Activated gamma-delta T cell treated with anti-CD3 and anti-CD28 coated beads, Interleukin-2, amount 50 U/mL, for 16 hours (primary cell): ENCODE measurements around the gene MSI2.

Source experiments
- DNase-seq: peaks from one replicate; pipeline ENCODE4 v3.0.0-alpha.2; 2020; ENCODE audit warnings: low read depth

The MSI2 gene

DNA sequence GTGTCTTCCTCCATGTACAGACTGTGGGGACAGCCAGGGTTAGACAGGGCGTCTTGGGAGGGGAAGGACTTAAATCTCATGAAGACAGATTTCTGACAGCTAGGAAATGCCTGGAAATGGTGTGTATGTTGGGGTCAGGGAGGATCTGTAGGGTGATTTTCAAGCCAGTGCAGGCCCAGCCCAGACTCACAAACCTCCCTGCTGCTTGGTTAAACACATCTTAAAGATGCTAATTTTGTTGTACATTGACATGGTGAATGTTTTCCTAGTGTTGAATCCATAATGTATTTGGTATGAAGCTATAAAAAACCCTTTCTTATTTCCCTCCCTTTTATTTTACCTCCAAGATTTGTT lies 250.4 kb downstream of the MSI2 start:
- DNase-seq, result no peak

DNA sequence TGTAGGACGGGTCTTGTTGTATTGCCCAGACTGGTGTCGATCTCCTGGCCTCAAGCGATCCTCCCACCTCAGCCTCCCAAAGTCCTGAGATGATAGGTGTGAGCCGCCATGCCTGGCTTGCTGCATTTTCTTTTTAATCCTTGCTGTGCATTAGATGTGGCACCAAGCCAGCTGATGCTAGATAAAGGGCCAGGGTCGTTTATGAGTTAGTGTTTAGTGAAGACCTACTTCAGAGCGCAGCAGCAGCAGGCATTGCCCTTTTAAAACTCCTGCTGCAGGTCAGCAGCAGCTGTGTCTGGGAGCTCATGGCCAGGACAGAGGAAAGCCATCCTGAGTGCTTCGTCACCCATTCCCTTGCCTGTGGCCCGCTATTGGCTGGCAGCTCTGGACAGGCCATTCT lies 251.5 kb downstream of the MSI2 start:
- DNase-seq, result no peak

DNA sequence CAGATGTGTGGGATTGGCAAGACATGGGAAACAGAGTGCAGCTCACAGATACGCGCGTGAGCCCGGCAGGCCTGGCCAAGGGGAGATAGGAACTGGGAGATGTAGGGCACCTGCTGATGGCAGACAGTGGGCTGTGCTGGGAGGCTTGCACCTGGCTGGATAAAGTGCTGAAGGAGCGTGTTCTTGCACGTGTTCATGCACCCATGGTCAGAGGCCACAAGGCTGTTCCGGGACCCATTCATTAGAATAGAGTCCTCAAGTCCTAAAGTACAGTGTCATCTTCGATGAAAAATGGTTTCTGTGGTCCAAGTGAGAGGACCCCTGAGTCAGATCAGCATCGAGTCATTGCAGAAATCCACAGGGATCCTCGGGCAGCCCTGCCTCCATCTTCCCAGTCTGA lies 252.3 kb downstream of the MSI2 start:
- DNase-seq, result no peak

DNA sequence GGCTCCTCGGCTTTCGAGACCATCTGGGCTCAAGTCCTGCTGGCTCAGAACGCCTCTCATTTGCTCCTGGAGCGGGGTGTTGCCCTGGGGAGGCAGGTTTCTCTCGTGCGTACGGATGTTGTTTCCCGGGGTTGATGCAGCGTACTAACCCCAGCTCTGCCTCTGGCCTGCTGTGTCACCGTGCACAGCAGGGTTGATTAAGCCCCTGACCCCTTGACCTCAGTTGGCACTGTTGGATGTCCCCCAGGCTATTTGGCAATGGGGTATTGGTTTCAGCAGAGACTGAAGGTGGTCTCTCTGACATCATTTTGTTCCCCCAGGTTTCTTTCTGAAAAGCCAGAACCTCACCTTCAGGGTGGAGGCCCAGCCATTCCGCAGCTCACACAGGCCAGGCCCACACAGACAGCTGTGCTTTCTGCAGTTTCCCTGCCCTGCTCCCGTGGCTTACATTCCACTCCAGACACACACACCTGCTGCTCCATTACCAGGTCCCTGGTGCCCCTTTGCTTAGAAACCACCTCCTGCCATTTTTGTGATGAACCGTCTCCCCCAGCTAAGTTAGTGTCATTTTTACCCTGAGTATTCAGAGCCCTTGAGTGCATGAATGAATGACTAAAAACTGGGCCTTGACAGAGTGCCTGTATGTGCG lies 255.3 kb downstream of the MSI2 start:
- no peak for DNase-seq

DNA sequence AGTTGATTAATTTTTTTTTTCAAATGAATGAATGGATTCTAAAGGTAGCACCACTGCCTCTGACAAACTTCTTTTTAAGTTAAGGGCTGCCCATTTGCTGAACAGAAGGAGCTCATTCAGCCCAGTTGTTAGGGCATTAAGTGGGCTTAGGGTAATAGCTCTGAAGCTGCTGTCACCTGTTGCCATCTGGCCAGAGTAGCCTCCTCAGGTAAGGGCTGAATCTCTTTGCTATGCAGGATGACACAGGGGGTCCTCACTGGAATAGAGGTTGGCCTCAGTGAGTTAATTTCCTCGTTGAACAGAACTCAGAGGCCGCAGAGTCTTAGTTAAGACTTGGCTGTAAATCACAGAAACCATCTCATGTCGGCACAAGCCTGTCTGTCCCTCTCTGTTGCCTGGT lies 255.9 kb downstream of the MSI2 start:
- no peak for DNase-seq

DNA sequence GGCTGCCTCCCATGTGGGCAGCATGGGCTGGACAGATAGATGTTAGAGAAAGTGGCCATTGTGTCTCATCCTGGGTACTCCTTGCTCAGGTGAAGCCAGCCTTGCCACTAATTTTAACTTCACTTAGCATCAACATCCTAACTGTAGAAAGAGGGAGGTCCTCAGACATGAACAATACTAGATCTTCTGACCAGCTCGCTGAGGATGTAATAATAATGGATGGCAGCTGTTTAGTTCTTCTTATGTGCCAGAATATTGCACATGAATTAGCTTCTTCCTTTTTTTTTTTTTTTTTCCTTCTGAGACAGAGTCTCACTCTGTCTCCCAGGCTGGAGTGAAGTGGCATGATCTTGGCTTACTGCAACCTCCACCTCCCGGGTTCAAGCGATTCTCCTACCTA lies 256.4 kb downstream of the MSI2 start:
- no peak for DNase-seq

DNA sequence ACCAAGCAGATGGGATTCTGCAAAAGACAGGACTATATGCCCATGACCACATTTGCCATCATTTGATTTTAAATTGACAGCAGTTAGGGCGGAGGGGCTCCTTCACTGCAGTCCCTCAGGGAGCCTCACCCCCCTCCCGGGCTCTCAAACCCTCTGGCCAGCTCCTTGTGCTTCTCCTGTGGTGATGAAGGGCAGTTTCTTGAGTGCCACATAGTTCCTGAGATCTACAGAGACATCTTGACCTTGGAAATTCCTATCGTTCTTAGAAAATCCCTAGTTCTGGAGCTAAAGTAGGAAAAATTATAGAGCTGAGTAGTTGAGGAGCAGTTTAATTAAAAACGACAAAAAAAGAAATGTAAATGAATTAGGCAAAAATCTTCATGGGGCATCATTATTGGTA lies 257.2 kb downstream of the MSI2 start:
- DNase-seq, result no peak

DNA sequence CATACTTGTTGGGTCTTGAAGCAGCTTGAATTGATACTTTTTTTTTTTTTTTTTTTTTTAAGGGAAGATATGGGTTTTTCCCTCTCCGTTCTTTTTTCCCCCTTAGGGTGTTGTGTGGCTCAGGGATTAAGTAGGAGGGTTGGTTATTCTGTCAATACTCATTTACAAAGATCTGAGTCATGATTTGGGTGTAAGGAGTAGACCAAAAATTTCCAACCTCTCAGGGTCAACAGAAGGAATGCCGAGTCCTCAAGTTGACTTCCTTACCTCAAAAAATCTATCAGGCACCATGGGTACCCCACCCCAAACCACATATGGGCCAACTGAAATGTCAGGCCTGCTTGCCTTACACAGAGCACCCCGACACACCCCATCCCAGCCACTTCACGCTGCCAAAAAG lies 258.3 kb downstream of the MSI2 start:
- no peak for DNase-seq

DNA sequence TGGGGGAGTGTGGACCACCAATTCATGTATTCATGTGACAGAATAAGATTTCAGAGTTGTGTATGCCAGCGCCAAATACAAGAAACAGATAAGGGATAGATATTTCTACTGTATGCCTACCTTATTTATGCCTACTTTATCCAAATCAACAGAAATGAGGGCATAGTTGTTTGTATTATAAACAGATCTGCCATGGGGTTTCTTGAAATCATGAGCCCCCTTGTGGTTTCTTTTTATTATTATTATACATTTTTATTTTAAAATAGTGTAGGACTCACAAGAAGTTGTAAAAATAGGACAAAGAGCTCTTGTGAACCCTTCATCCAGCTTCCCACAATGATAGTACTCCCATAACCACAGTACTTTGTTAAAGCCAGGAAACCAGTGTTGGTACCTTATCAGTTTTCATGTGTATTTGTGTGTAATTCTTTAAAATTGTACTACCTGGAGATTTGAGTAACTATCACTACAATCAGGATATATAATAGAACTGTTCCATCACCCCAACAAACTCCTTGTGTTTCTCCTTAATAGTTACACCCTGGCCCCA lies 259.4 kb downstream of the MSI2 start:
- no peak for DNase-seq

DNA sequence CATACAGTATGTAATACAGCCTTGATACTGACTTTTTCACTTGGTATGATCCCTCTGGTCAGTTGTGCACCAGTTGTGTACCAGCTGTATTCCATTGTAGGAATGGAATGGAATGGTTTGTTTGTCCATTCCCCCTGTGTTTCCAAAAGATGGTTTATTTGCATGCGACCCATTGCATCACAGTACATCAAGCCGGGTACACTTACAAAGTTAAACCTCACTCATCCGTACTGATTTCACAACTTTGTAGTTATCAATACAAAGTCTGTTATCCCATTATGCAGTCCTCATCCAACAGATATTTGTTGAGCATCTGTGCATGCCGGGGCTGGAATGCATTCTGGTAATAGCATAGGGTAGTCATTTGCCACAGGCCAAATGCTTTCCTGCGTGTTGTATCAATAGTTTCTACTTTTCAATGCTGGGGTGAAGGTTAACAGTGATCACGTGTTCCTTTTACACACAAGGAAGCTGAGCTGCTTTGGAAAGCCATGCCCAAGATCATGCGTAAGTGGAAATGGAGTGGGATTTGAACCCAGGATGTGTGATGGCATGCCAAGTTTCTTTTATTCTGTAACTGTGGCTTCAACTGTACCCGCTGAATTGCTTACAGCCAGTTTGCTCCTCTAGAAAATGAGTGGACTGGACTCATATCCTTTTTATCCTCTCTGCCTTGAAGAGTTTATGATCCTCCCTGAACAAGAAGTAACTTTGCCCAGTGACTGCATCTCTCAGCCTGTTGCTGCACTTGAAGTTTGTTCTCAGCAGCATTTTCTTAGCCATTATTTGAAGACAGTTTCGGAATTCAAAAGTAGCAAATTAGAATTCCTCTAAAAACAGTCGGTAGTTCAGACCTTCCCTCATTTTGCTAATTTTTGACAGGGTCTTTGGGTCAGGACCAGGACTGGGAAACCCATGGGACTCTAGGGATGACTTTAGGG lies 260.2 kb downstream of the MSI2 start:
- DNase-seq, result no peak

DNA sequence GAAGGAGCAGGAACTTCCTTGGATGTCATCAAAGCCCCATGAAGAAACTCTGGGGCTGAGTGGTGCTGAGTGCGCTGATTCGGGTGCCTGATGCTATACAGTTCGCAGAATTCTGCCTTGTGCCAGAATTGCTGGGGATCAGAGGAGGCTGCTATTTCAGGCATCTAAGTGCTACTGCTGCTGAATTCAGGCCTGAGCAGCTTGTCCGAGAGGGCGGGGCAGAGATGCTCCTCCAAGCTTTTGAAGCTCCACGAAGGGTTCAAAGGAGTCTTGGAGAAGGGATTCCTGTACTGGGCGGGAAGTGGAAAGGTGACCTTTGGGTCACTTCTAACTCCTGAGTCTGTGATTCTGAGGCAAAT lies 260.9 kb downstream of the MSI2 start:
- DNase-seq, result no peak

DNA sequence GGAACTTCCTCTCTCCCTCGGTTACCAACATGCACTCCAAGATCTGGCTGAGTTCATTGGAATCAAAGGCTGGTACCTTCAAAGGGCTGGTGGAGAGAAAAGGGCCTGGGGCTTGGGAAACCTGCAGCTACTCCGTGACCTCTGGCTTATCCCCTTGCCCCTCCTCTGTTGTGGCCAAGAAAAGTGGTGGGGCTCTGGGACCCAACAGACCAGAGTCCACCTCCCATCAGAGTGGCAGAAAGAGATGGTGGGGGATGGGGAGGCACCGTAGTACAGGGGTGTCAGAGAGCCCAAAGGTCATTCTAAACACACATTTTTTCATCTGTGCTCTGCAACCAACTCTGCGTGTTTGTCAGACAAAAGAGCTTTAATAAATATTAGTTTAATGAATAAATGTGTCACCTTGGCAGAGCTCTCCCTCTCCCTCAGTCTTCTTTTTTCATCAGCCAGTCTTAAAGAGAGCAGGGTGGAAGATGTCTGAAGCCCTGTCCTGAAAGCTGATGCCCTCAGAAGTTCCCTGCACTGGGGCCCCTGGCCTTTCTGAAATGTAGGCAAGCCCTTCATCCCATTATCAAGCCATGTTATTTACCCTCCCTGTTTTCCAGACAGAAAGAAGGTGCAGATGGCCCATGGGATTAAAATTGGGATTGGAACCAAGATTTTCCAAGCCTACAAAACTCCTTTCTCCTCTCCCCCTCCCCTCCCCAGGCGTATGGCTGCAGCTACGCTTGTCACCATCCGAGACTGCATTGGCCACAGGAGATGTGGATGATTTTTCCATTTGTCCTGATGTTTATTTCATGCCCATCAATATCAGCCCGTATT lies 261.5 kb downstream of the MSI2 start:
- DNase-seq, result no peak

DNA sequence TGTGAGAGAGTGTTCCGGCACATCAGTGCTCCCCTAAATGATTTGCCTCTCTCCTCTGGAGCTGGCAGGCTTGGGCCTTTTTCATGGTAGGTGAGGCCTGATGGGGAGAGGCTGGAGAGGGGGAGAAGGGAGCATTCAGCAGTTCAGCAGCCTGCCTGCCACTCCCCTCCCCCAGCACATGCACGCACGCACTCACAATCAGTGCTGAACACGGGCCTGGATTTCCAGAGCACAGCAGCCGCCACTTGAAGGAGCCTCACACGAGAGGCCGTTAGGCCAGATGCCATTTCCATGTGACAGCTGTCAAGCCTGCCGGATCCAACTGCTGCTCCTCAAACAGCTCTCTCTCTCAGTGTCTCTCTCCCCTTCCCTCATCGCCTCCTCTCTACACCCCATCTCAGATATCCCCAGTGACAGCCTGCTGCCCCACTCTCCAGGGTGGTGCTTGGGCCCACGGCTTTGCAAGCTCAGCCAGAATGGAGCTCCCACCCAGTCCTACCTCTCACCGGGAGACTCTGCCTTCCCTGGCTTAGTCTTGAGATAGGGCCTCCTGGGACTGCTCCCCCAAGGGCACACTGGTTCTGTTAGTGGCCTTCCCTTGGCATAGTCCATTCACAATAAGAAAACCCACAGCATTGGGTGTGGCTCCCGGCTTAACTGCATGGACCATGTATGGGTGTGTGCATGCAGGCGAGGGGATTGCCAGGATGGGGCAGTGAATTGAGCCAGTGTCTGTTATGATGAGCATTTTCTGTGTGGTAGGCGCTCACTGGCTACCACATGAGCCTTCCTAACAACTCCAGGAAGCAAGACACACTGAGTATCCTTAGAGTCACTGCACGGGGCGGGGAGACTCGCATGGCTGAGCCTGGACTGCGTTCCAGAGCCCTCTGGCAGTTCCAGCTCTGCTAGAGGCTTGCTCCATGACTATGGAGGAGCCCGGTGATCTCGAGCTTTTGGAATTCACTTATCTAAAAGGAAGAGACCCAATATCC lies 262.6 kb downstream of the MSI2 start:
- no peak for DNase-seq

DNA sequence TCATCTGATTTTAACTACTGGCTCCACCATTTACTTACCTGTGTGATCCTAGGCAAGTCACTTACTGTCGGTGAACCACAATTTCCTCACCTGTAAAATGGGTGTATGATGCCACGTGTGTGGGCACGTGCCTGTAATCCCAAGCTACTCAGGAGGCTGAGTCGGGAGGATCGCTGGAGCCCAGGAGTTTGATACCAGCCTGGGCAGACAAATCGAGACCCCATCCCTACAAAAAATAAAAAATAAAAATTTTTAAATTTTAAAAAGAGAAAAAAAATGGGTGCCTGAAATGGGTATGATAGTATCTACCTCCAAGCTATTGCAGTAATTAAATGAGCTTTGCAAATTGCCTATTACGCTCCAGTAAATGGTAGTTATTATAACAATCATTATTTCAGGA lies 263.5 kb downstream of the MSI2 start:
- DNase-seq, result no peak

DNA sequence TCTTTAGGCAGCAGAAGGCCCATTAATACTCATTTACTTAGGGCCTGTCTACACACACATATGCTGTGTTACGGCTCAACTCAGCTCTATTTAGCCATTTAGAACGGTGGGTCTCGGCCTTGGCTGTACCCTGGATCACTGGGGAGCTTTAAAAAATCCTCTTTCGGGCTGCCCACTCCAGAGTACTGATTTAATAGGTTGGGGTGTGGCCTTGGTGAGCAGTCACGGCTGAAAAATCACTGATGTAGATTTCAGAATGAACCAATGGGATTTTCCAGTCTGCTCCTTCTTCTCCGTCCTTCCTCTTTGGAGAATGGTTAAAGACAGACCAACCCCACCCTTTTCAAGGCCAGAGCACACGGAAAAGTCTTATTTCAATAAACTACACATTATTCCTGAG lies 265.3 kb downstream of the MSI2 start:
- DNase-seq, result no peak

DNA sequence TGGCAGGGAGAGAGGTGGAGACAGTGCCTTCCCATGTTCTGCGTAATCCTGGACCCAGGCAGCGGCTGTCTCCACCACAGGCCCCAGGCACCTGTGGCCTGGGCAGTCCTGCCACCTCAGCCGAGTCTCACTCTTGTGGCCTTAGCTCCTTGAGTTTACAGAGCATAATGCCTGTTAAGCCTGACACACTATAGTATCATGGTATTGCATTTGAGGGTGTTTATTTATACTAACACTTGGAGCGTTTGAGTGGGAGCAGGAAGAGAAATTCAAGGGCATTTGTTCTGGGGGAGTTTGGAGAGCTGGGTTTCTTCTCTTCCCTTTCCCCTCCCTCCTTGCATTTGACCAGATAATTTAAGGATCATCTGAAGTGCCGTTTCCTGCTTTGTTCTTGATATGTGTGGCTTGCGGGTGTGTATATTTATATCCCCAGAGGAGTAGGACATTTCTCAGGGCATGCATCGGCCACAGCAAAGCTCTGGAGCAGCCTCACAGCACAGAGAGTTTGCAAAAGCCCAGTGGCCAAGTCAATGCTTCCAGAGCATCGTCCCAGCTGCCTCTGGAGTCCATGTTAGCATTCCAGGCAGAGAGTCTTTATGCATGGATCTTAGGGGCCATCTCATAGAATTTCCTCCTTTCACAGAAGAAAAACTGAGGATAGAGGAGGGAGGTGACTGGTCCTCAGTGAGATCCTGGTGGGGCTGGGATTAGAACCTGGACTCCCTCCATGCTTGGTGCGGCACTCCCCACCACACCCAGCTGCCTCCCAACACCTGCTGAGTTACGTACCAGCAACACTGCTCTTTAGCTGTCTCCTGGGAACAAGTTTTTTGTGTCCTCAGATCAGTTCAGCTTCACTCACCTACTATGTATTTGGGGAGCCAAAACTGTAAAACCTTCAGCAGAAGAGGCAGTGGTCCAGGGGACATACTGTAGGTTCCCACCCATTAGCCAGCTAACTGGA lies 266.0 kb downstream of the MSI2 start:
- DNase-seq, result no peak

DNA sequence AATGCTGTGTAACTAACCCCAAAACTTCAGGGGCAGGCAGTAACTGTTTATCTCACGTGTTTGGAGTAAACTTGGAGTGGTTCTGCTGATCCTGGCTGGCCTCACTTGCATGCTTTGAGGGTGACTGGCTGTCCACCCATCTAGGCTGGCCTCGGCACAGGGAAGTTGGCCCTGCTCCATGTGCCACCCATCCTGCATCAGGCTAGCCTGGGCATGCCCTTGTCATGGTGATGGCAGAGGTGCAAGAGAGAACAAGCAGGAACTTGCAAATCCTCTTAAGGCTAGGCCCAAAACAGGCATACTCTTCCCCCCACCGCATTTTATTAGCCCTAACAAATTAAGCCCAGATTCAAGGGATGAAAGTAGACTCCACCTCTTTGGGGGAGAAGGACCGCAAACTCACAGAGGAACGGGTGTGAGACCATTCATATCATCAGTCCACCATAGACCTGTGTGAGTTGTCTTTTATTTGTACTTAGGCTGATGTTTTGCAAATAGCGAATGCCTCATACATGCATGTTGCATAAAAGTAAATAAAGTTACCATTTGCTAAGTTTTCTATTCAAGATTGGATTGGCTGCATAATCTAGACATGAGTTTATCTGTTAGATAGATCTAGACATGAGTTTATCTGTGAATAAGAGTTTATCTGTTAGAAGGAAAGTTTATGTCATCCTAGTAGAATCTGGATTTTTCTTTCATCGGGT lies 267.8 kb downstream of the MSI2 start:
- DNase-seq, result no peak

DNA sequence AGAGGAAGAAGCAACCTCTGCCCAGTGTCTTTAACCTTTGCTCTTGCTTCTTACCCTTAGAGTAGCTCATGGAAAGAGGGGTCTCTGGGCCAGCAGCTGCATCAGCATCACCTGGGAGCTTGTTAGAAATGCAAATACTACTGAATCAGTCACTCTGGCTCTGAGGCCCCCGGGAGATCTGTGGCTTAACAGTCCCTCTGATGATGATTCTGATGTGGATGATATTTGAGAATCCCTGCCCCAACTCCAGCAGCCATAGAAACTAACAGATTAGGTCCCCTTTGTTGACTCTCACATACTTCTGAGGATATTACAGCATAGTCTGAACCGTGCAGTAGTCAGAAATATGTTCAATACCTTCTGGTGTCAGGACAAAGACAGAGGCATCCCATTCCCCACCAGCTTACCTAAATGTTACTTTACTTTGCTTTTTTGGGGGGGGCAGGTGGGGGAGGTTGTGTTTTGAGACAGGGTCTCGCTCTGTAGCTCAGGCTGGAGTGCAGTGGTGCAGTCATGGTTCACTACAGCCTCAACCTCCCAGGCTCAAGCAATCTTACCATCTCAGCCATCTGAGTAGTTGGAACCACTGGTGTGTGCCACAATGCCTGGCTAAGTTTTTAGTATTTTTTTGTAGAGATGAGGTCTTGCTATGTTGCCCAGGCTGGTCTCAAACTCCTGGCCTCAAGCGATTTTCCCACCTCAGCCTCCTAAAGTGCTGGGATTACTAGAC lies 268.7 kb downstream of the MSI2 start:
- no peak for DNase-seq
